ENCODE measurements around the gene CCDC9B.

GRCh38 chr15:40372981-40373380, 32.2 kb upstream of the CCDC9B start:
- TF ChIP-seq CTCF (IDR thresholded peaks at IDR 0.05; ENCODE audit: low read length): no peak
- no peak for TF ChIP-seq EZH2 (optimal IDR thresholded peaks at IDR 0.05; ENCODE audit: low read depth, low read length)
- TF ChIP-seq EZH2phosphoT487 (IDR thresholded peaks at IDR 0.05; ENCODE audit: low read length): no peak
